HEK293T (cell line): ENCODE measurements around the gene SLCO3A1.

Experiments used
- BHLHE40 ChIP-seq: fragments of 450-650 bp; IDR thresholded peaks from 2 replicates; pipeline ENCODE4 v1.6.1; 2016; ENCODE audit warnings: mild to moderate bottlenecking, moderate library complexity, borderline replicate concordance
- SUZ12 ChIP-seq: fragments of 450-650 bp; IDR thresholded peaks from 2 replicates; pipeline ENCODE4 v1.6.1; 2016; ENCODE audit warnings: mild to moderate bottlenecking
- TF ChIP-seq, protein P1 (sequence below): fragments of 450-650 bp; IDR thresholded peaks from 2 replicates; pipeline ENCODE4 v1.6.1; 2016

DNA sequence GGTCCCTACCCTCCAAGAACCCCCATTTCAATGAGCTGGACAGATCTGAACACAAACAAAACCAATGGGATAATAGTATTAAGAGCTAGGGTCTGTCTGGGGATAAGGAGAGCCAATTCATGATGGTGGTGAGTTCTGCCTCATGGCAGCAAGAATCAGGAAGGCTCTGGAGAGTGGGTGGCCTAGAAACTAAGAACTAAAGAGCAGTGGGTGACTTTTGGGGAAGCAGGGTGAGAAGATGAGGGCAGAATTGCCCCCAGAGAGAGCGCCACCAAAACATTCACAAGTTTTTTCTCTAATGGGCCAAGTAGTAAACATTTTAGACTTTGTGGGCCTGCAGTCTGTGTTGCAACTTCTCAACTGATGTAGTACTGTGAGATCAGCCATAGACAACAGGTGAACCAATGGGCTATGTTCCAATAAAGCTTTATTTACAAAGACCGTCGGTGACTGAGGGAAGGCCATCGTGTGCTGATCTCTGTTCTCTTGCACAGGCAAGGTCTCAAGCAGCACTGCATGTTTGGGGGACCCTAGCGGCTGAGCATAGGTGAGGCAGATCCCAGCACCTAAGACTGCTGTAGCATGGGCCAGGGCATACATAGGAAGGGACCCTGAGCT lies 314.7 kb downstream of the SLCO3A1 start:
- TF ChIP-seq BHLHE40 (no peak), SUZ12 (no peak)
- TF ChIP-seq, protein P1, sequence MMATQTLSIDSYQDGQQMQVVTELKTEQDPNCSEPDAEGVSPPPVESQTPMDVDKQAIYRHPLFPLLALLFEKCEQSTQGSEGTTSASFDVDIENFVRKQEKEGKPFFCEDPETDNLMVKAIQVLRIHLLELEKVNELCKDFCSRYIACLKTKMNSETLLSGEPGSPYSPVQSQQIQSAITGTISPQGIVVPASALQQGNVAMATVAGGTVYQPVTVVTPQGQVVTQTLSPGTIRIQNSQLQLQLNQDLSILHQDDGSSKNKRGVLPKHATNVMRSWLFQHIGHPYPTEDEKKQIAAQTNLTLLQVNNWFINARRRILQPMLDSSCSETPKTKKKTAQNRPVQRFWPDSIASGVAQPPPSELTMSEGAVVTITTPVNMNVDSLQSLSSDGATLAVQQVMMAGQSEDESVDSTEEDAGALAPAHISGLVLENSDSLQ: no peak
